Pancreas (tissue), 10 donors: ENCODE measurements around the gene HS3ST2. TPM values are rescaled to one million over a fixed set of nuclear protein-coding genes. Genes with fewer than 3 reads are reported as not detected.

Experiments used
- ATAC-seq, 4 donors: fragments of 200-7000 bp; cut with Tn5 transposase; one replicate each; pipeline versions ENCODE4 v1.8.0 to v1.9.1; 2020; ENCODE audit warnings: mild to moderate bottlenecking in 4 of 4, moderate library complexity in 4 of 4
- DNase-seq, 6 donors: peaks; one replicate each; pipeline ENCODE4 v3.0.0-alpha.2; 2020
- FAIRE-seq: peaks from 2 replicates; lab custom pipeline; 2012; peaks lifted over from hg19 to GRCh38; lab: Jason Lieb, UNC
- H3K27ac ChIP-seq, 4 donors: fragments of 200-600 bp; sonication (generic); 1 replicate in 3 of 4; 2 replicates in 1 of 4; pipeline versions ENCODE4 v1.5.0 to v1.8.0; 2020
- H3K27me3 ChIP-seq, 4 donors: fragments of 200-600 bp; one replicate each; pipeline ENCODE4 v1.8.0; 2021
- H3K36me3 ChIP-seq, 3 donors: fragments of 200-600 bp; sonication (generic) in 1 of 3; one replicate each; pipeline versions ENCODE4 v1.5.0 to v1.8.0; 2020 to 2021
- H3K4me1 ChIP-seq, 3 donors: fragments of 200-600 bp; one replicate each; pipeline ENCODE4 v1.8.0; 2021
- H3K4me3 ChIP-seq, 4 donors: fragments of 200-600 bp; sonication (generic) in 2 of 4; one replicate each; pipeline versions ENCODE4 v1.5.0 to v1.8.0; 2020 to 2021
- H3K9me3 ChIP-seq, 4 donors: fragments of 200-600 bp; one replicate each; pipeline ENCODE4 v1.8.0; 2021
- CTCF ChIP-seq, 4 donors: fragments of 200-600 bp; sonication (generic) in 3 of 4; IDR thresholded peaks; one replicate each; pipeline versions ENCODE4 v1.5.0 to v1.8.0; 2021; ENCODE audit warnings: antibody characterized with exemption in 4 of 4
- WGBS, 2 donors: extraction: QIAGEN DNeasy Blood & Tissue Kit; methylation state at CpG; one replicate each; pipeline ENCODE4 v1.1.7; 2013; 5-methylcytosine and 5-hydroxymethylcytosine counted together
- intact Hi-C, 3 donors: fragments of 100-400 bp; cut with DNase I; formaldehyde crosslinking; loops; one replicate each; pipeline versions ENCODE4 v1.11.1 to v1.14.2; 2022
- polyA plus RNA-seq, 2 donors: library from polyadenylated mRNA; stranded (reverse); fragments of 200-250 nt; gene quantifications; one replicate each; pipeline ENCODE4 v1.2.3, GENCODE V29; 2013
- total RNA-seq, 6 donors: library from RNA; stranded (reverse); fragmentation: NEBNext Ultra II Directional in 4 of 6; extraction: Animal tissue kit (Norgen Biotek cat#: 25700) in 4 of 6; gene quantifications; one replicate each; pipeline versions ENCODE4 v1.2.1 to v1.2.4, GENCODE V29; 2021 to 2023
- donor health status: healthy with polysubstance abuse.
- donor health status: DM: no; HTN: no; CAD: no; lungs with moderate emphysema.
- donor health status: DM: no; HTN: no; CAD: no.
- donor health status: control.
- donor health status: control.
- donor health status: Bipolar disorder and iron deficiency.
- donor health status: DM: yes; HTN: yes; CAD: no.
- donor health status: DM: no; HTN: no; CAD: no.
- donor health status: DM: no; HTN: no; CAD: no.
- donor health status: DM: yes; HTN: yes; CAD: no.

HS3ST2 gene
- total and polyA plus RNA-seq, 8 donors: 0.06 to 0.42 (median 0.28) TPM; not detected in 1

- no peak for TF ChIP-seq CTCF (IDR thresholded peaks at IDR 0.05)
- Histone ChIP-seq H3K27me3 (no peaks in the 10 kb centered on the region), H3K27ac (no peak overlapping the region), H3K36me3 (no peaks in the 10 kb centered on the region), H3K4me3 (no peak overlapping the region), H3K4me1 (no peaks in the 10 kb centered on the region), H3K9me3 (no peaks in the 10 kb centered on the region)
- intact Hi-C loops: no loop called here
- ATAC-seq: no peak
- WGBS, 2 donors: 69 to 78% methylated on average over 3 of the region's 3 CpGs
- no peak for FAIRE-seq
- no peak for DNase-seq
These were observed 30.5 kb downstream of the HS3ST2 start for GRCh38 chr16:22844416-22844815.

GRCh38 chr16:22847100-22847499 lies 33.1 kb downstream of the HS3ST2 start:
- ATAC-seq (no peak), FAIRE-seq (no peak), DNase-seq (no peak)
- no peak for TF ChIP-seq CTCF (IDR thresholded peaks at IDR 0.05)
- intact Hi-C loops: no loop called here
- Histone ChIP-seq H3K27me3 (no peaks in the 10 kb centered on the region), H3K4me1 (no peaks in the 10 kb centered on the region), H3K9me3 (no peaks in the 10 kb centered on the region), H3K36me3 (no peaks in the 10 kb centered on the region), H3K27ac (no peak overlapping the region), H3K4me3 (no peak overlapping the region)
- 49 to 50% methylated on average over 3 of the region's 3 CpGs for WGBS, 2 donors

GRCh38 chr16:22847690-22848089 lies 33.7 kb downstream of the HS3ST2 start:
- Histone ChIP-seq H3K27me3 (no peaks in the 10 kb centered on the region), H3K27ac (no peak overlapping the region), H3K4me3 (no peak overlapping the region), H3K9me3 (no peaks in the 10 kb centered on the region), H3K4me1 (no peaks in the 10 kb centered on the region), H3K36me3 (no peaks in the 10 kb centered on the region)
- FAIRE-seq (no peak), ATAC-seq (no peak), DNase-seq (no peak)
- TF ChIP-seq CTCF (IDR thresholded peaks at IDR 0.05): no peak
- 76 to 90% methylated on average over 2 of the region's 2 CpGs for WGBS, 2 donors
- intact Hi-C loops: no loop called here

GRCh38 chr16:22848451-22848850 lies 34.5 kb downstream of the HS3ST2 start:
- Histone ChIP-seq H3K27me3 (no peaks in the 10 kb centered on the region), H3K27ac (no peak overlapping the region), H3K9me3 (no peaks in the 10 kb centered on the region), H3K4me1 (no peaks in the 10 kb centered on the region), H3K4me3 (no peak overlapping the region), H3K36me3 (no peaks in the 10 kb centered on the region)
- WGBS, 2 donors: 28 to 36% methylated on average over 4 of the region's 4 CpGs
- no peak for TF ChIP-seq CTCF (IDR thresholded peaks at IDR 0.05)
- FAIRE-seq: no peak
- ATAC-seq: no peak
- intact Hi-C loops: no loop called here
- no peak for DNase-seq

GRCh38 chr16:22849517-22849916 lies 35.6 kb downstream of the HS3ST2 start:
- 72 to 75% methylated on average over 2 of the region's 2 CpGs for WGBS, 2 donors
- FAIRE-seq: no peak

More at GRCh38 chr16:22849517-22849916, 35.6 kb downstream of the HS3ST2 start:
- DNase-seq: no peak
- Histone ChIP-seq H3K27me3 (no peaks in the 10 kb centered on the region), H3K27ac (no peak overlapping the region), H3K9me3 (no peaks in the 10 kb centered on the region), H3K36me3 (no peaks in the 10 kb centered on the region), H3K4me1 (no peaks in the 10 kb centered on the region), H3K4me3 (no peak overlapping the region)
- TF ChIP-seq CTCF (IDR thresholded peaks at IDR 0.05): no peak
- no peak for ATAC-seq
- intact Hi-C loops: no loop called here
